SK-N-SH (cell line): Measurements from ENCODE around the gene BSN. TPM values are rescaled to one million over a fixed set of nuclear protein-coding genes. Genes with fewer than 3 reads are reported as not detected.

Experiments used
- CTCF ChIA-PET: fragments of 300-600, 350-600 bp; formaldehyde crosslinking; extraction: SDS; loops from one replicate; lab custom pipeline; 2021; lab: Yijun Ruan, JAX
- POLR2A ChIA-PET: fragments of 350-600 bp; sonication (Branson Sonifier 250); formaldehyde crosslinking; extraction: SDS; loops from one replicate; lab custom pipeline; 2020; ENCODE audit warnings: antibody characterized with exemption, inconsistent platforms; lab: Yijun Ruan, JAX
- DNase-seq: peaks from one replicate; pipeline ENCODE4 v3.0.0; 2012
- H2AFZ ChIP-seq: fragments of 200-600 bp; sonication (generic); 2 replicates; pipeline ENCODE4 v1.8.1; 2016; ENCODE audit warnings: antibody characterized with exemption, mild to moderate bottlenecking, low read depth
- H3F3A ChIP-seq: fragments of 200-600 bp; sonication (generic); replicated peaks from 2 replicates; pipeline ENCODE3; 2016; ENCODE audit warnings: antibody characterized with exemption, mild to moderate bottlenecking; ENCODE audit not compliant: insufficient read depth
- H3K27ac ChIP-seq, 2 experiments: fragments of 200-500 bp in 1 of 2; fragments of 200-600 bp in 1 of 2; sonication (Bioruptor generic) in 1 of 2; sonication (generic), shearing (Covaris generic) in 1 of 2; 2 replicates each; pipeline versions ENCODE4 v1.5.1 to v1.6.1; 2014 to 2016; ENCODE audit warnings: low read depth in 2 of 2, inconsistent platforms in 1 of 2, low read length in 1 of 2, mild to moderate bottlenecking in 1 of 2, mixed read lengths in 1 of 2
- H3K27me3 ChIP-seq: fragments of 200-600 bp; sonication (generic), shearing (Covaris generic); 2 replicates; pipeline ENCODE4 v1.6.1; 2016; ENCODE audit warnings: mixed run types; ENCODE audit not compliant: insufficient read depth
- H3K36me3 ChIP-seq, 2 experiments: fragments of 200-500 bp in 1 of 2; fragments of 200-600 bp in 1 of 2; sonication (Bioruptor generic) in 1 of 2; sonication (generic) in 1 of 2; replicated peaks in 1 of 2; 2 replicates each; pipeline versions ENCODE3 to v1.5.1; 2014 to 2016; ENCODE audit warnings: low read length in 1 of 2, mild to moderate bottlenecking in 1 of 2; ENCODE audit not compliant: insufficient read depth in 2 of 2, control insufficient read depth in 1 of 2
- H3K4me1 ChIP-seq, 2 experiments: fragments of 200-500 bp in 1 of 2; fragments of 200-600 bp in 1 of 2; sonication (Bioruptor generic) in 1 of 2; sonication (generic), shearing (Covaris generic) in 1 of 2; 2 replicates each; pipeline versions ENCODE4 v1.5.1 to v1.6.1; 2014 to 2016; ENCODE audit warnings: low read depth in 1 of 2, low read length in 1 of 2, mixed run types in 1 of 2; ENCODE audit not compliant: insufficient read depth in 2 of 2, control insufficient read depth in 1 of 2
- H3K4me2 ChIP-seq: fragments of 200-600 bp; sonication (generic), shearing (Covaris generic); 2 replicates; pipeline ENCODE4 v1.6.1; 2017; ENCODE audit warnings: mixed run types
- H3K4me3 ChIP-seq, 2 experiments: fragments of 200-500 bp in 1 of 2; fragments of 200-600 bp in 1 of 2; sonication (Bioruptor generic) in 1 of 2; sonication (generic), shearing (Covaris generic) in 1 of 2; 2 replicates each; pipeline versions ENCODE4 v1.5.1 to v1.8.1; 2014 to 2016; ENCODE audit warnings: low read depth in 2 of 2, inconsistent platforms in 1 of 2, low read length in 1 of 2, mild to moderate bottlenecking in 1 of 2, mixed read lengths in 1 of 2, moderate library complexity in 1 of 2
- H3K79me2 ChIP-seq: fragments of 200-600 bp; sonication (generic); 2 replicates; pipeline ENCODE4 v1.8.1; 2017; ENCODE audit warnings: mild to moderate bottlenecking; ENCODE audit not compliant: insufficient read depth
- H3K9ac ChIP-seq: fragments of 200-600 bp; sonication (generic); 2 replicates; pipeline ENCODE4 v1.6.1; 2017; ENCODE audit warnings: mixed run types
- H3K9me2 ChIP-seq: fragments of 200-600 bp; sonication (generic); 2 replicates; pipeline ENCODE4 v1.6.1; 2017; ENCODE audit warnings: mixed run types
- H3K9me3 ChIP-seq: fragments of 200-600 bp; sonication (generic); 2 replicates; pipeline ENCODE4 v1.6.1; 2017; ENCODE audit warnings: mixed run types, mild to moderate bottlenecking, moderate library complexity
- H4K20me1 ChIP-seq: fragments of 200-600 bp; sonication (generic); 2 replicates; pipeline ENCODE4 v1.6.1; 2017; ENCODE audit warnings: mild to moderate bottlenecking, mixed run types; ENCODE audit not compliant: insufficient read depth
- CHD2 ChIP-seq: fragments of 150-350 bp; IDR thresholded peaks from 2 replicates; pipeline ENCODE4 v1.6.1; 2018; ENCODE audit warnings: low read length; ENCODE audit not compliant: partially characterized antibody
- ELF1 ChIP-seq: IDR thresholded peaks from 2 replicates; pipeline ENCODE4 v1.4.0; 2012
- FOXJ3 ChIP-seq: sonication (generic); formaldehyde crosslinking; IDR thresholded peaks from 2 replicates; pipeline ENCODE4 v1.5.1; 2020; ENCODE audit warnings: mild to moderate bottlenecking, missing genetic modification reagents
- FOXM1 ChIP-seq: IDR thresholded peaks from 2 replicates; pipeline ENCODE4 v1.4.0; 2012; ENCODE audit warnings: low read depth, mild to moderate bottlenecking
- GABPA ChIP-seq: IDR thresholded peaks from 2 replicates; pipeline ENCODE4 v1.4.0; 2012; ENCODE audit warnings: low read depth, mild to moderate bottlenecking
- GATA2 ChIP-seq: sonication (generic); formaldehyde crosslinking; IDR thresholded peaks from 2 replicates; pipeline ENCODE4 v1.5.0; 2020; ENCODE audit warnings: mild to moderate bottlenecking, missing genetic modification reagents
- JUND ChIP-seq: IDR thresholded peaks from 2 replicates; pipeline ENCODE4 v1.4.0; 2012
- MAX ChIP-seq: IDR thresholded peaks from 2 replicates; pipeline ENCODE4 v1.4.0; 2012; ENCODE audit warnings: low read depth
- MEF2A ChIP-seq: IDR thresholded peaks from 2 replicates; pipeline ENCODE4 v1.4.0; 2012; ENCODE audit warnings: low read depth, borderline replicate concordance
- MXI1 ChIP-seq: IDR thresholded peaks from 2 replicates; pipeline ENCODE4 v1.6.1; 2012; ENCODE audit warnings: mild to moderate bottlenecking, low read depth, low read length, improper control_type of control experiment
- NRF1 ChIP-seq: IDR thresholded peaks from 2 replicates; pipeline ENCODE4 v1.6.1; 2012; ENCODE audit warnings: low read depth, mild to moderate bottlenecking, low read length
- RCOR1 ChIP-seq: fragments of 150-350 bp; IDR thresholded peaks from 2 replicates; pipeline ENCODE4 v1.6.1; 2017; ENCODE audit warnings: antibody characterized with exemption, low read length
- RFX5 ChIP-seq: IDR thresholded peaks from 2 replicates; pipeline ENCODE4 v1.6.1; 2012; ENCODE audit warnings: mild to moderate bottlenecking, improper control_type of control experiment, low read length
- SMC3 ChIP-seq: IDR thresholded peaks from 2 replicates; pipeline ENCODE4 v1.6.1; 2012; ENCODE audit warnings: low read depth, low read length, improper control_type of control experiment
- TAF1 ChIP-seq: IDR thresholded peaks from 2 replicates; pipeline ENCODE4 v1.6.1; 2012; ENCODE audit warnings: low read depth, mild to moderate bottlenecking, low read length, moderate library complexity, borderline replicate concordance
- TCF12 ChIP-seq: IDR thresholded peaks from 2 replicates; pipeline ENCODE4 v1.4.0; 2012
- YY1 ChIP-seq: IDR thresholded peaks from 2 replicates; pipeline ENCODE4 v1.4.0; 2012; ENCODE audit warnings: low read depth, mild to moderate bottlenecking
- WGBS: methylation state at CpG from one replicate; pipeline ENCODE4 v1.1.6; 2017; ENCODE audit warnings: low lambda C conversion rate; 5-methylcytosine and 5-hydroxymethylcytosine counted together
- polyA plus RNA-seq, 3 experiments: library from polyadenylated mRNA; depleted of rRNA; stranded (reverse); fragments of >200 nt; gene quantifications; 2 replicates each; pipeline ENCODE4 v1.2.3, GENCODE V29; 2012
- TF ChIP-seq, protein P1 (sequence below): IDR thresholded peaks from 2 replicates; pipeline ENCODE4 v1.6.1; 2012; ENCODE audit warnings: mild to moderate bottlenecking, low read depth, low read length, moderate library complexity
- TF ChIP-seq, protein P2 (sequence below): IDR thresholded peaks from 2 replicates; pipeline ENCODE4 v1.4.0; 2012; ENCODE audit warnings: low read depth, borderline replicate concordance

The BSN gene
- polyA plus RNA-seq, 1 of the 3 experiments (the other 2 are of a cell fraction), result 0.07 TPM

- peaks cover 10% of the 10 kb centered on the region for H3K79me2 ChIP-seq
- POLR2A ChIA-PET, result no interaction called here
- H3K27ac ChIP-seq, result no peak overlapping the region
- H3K36me3 ChIP-seq, result peaks cover 14 to 23% of the 10 kb centered on the region in 2 experiments
- H3K9me3 ChIP-seq, result no peaks in the 10 kb centered on the region
- WGBS, result 100% methylated on average over 1 of the region's 1 CpG
- no peaks in the 10 kb centered on the region for H3K9me2 ChIP-seq
- H3K4me3 ChIP-seq, result no peak overlapping the region
- H2AFZ ChIP-seq, result no peak overlapping the region
- CTCF ChIA-PET, result interaction anchor here (1.6 to 1.8 kb wide), 2 partner anchors 27 to 64 kb away, joined by 4 to 6 read pairs; no protein-coding TSS in a partner anchor
- H3K4me1 ChIP-seq, result no peaks in the 10 kb centered on the region
- no peak for DNase-seq
- H3K9ac ChIP-seq, result no peak overlapping the region
- H3K4me2 ChIP-seq, result no peak overlapping the region
- TF ChIP-seq ELF1 (no peak), MAX (no peak), TAF1 (no peak)
- peaks cover 3% of the 10 kb centered on the region for H3F3A ChIP-seq
- H4K20me1 ChIP-seq, result no peaks in the 10 kb centered on the region
- no peaks in the 10 kb centered on the region for H3K27me3 ChIP-seq
Measured at GRCh38 chr3:49512781-49513355, 41.4 kb upstream of the BSN start.

DNA sequence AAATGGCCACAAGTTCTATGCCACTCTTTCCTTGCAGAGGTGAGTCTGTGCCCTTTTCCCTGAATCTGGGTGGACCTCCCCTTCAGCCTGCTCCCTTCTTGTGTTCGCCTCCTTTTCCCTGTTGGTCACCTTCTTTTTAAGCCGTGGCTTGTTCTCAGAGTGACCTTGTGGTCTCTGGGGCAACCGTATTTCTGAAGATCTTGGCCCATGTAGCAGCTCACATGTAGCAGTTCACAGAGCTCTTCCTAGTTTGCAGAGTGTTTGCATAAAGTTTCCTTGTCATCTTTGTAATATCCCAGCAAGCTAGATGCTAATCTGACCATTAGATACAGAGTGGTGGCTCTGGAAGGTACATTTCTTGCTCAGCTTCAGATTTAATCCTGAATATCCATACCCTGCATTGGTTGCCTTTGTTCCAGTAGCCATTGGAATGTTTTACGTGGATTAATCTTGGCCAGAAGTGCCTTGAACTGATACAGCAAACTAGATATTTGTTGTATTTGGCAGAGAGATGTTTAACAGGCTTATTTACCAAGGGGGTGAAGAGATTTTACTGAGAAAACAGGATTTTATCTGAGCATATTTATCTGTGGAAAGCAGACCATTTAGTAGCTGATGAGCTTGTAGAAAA is 40.7 kb upstream of the BSN start:
- no peak for DNase-seq
- Histone ChIP-seq H3K36me3 (peaks cover 14 to 26% of the 10 kb centered on the region in 2 experiments), H4K20me1 (no peaks in the 10 kb centered on the region), H3K4me3 (no peak overlapping the region), H3K27me3 (no peaks in the 10 kb centered on the region), H3K9ac (no peak overlapping the region), H3K27ac (no peak overlapping the region), H3K4me1 (no peaks in the 10 kb centered on the region), H3K9me2 (no peaks in the 10 kb centered on the region), H2AFZ (no peak overlapping the region), H3K79me2 (peaks cover 2% of the 10 kb centered on the region; the same call in 1 of the 2 replicates), H3K9me3 (no peaks in the 10 kb centered on the region), H3K4me2 (no peak overlapping the region), H3F3A (peaks cover 3% of the 10 kb centered on the region)
- ChIA-PET POLR2A (interaction anchor here (1.0 kb wide), 1 partner anchor 26 kb away, joined by 3 read pairs; no protein-coding TSS in a partner anchor), CTCF (interaction anchor here (0.7 to 1.8 kb wide), 4 partner anchors 16 to 965 kb away, joined by 3 to 6 read pairs (median 4); no protein-coding TSS in a partner anchor)
- 95% methylated on average over 4 of the region's 4 CpGs for WGBS
- no peak for TF ChIP-seq CHD2
- TF ChIP-seq TCF12, result no peak
- TF ChIP-seq TAF1, result no peak
- TF ChIP-seq GATA2 (CRISPR knock-in tag), result no peak
- no peak for TF ChIP-seq NRF1
- TF ChIP-seq, protein P1, sequence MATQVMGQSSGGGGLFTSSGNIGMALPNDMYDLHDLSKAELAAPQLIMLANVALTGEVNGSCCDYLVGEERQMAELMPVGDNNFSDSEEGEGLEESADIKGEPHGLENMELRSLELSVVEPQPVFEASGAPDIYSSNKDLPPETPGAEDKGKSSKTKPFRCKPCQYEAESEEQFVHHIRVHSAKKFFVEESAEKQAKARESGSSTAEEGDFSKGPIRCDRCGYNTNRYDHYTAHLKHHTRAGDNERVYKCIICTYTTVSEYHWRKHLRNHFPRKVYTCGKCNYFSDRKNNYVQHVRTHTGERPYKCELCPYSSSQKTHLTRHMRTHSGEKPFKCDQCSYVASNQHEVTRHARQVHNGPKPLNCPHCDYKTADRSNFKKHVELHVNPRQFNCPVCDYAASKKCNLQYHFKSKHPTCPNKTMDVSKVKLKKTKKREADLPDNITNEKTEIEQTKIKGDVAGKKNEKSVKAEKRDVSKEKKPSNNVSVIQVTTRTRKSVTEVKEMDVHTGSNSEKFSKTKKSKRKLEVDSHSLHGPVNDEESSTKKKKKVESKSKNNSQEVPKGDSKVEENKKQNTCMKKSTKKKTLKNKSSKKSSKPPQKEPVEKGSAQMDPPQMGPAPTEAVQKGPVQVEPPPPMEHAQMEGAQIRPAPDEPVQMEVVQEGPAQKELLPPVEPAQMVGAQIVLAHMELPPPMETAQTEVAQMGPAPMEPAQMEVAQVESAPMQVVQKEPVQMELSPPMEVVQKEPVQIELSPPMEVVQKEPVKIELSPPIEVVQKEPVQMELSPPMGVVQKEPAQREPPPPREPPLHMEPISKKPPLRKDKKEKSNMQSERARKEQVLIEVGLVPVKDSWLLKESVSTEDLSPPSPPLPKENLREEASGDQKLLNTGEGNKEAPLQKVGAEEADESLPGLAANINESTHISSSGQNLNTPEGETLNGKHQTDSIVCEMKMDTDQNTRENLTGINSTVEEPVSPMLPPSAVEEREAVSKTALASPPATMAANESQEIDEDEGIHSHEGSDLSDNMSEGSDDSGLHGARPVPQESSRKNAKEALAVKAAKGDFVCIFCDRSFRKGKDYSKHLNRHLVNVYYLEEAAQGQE, result no peak
- TF ChIP-seq RFX5, result no peak
- no peak for TF ChIP-seq MEF2A
- TF ChIP-seq JUND, result no peak
- TF ChIP-seq MXI1, result no peak
- no peak for TF ChIP-seq FOXJ3
- no peak for TF ChIP-seq ELF1
- TF ChIP-seq FOXM1, result no peak
- no peak for TF ChIP-seq RCOR1
- TF ChIP-seq, protein P2, sequence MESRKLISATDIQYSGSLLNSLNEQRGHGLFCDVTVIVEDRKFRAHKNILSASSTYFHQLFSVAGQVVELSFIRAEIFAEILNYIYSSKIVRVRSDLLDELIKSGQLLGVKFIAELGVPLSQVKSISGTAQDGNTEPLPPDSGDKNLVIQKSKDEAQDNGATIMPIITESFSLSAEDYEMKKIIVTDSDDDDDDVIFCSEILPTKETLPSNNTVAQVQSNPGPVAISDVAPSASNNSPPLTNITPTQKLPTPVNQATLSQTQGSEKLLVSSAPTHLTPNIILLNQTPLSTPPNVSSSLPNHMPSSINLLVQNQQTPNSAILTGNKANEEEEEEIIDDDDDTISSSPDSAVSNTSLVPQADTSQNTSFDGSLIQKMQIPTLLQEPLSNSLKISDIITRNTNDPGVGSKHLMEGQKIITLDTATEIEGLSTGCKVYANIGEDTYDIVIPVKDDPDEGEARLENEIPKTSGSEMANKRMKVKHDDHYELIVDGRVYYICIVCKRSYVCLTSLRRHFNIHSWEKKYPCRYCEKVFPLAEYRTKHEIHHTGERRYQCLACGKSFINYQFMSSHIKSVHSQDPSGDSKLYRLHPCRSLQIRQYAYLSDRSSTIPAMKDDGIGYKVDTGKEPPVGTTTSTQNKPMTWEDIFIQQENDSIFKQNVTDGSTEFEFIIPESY, result no peak
- no peak for TF ChIP-seq GABPA
- no peak for TF ChIP-seq SMC3
- TF ChIP-seq YY1, result no peak
- TF ChIP-seq, all 33 proteins: peak for 0
